Sigmoid colon (tissue), 7 donors: ENCODE data around the gene ATP5ME. TPM values are rescaled to one million over a fixed set of nuclear protein-coding genes. Genes with fewer than 3 reads are reported as not detected.
A peak's percentile ranks its signal among the peaks of the same experiment; 100 is the strongest.

ENCODE experiments used
- DNase-seq: peaks from one replicate; pipeline ENCODE4 v3.0.0-alpha.2; 2019
- H3K27ac ChIP-seq, 4 donors: fragments of 200-600 bp; sonication (generic); one replicate each; pipeline ENCODE4 v1.5.1; 2016 to 2019; ENCODE audit warnings: mild to moderate bottlenecking in 1 of 4
- H3K27me3 ChIP-seq, 3 donors: fragments of 200-600 bp; sonication (generic); one replicate each; pipeline ENCODE4 v1.5.1; 2019; ENCODE audit warnings: mild to moderate bottlenecking in 1 of 3
- H3K36me3 ChIP-seq, 4 donors: fragments of 200-600 bp; sonication (generic); one replicate each; pipeline ENCODE4 v1.5.1; 2016 to 2019
- H3K4me1 ChIP-seq, 4 donors: fragments of 200-600 bp; sonication (generic); one replicate each; pipeline ENCODE4 v1.5.1; 2017 to 2019
- H3K4me3 ChIP-seq, 4 donors: fragments of 200-600 bp; sonication (generic); one replicate each; pipeline ENCODE4 v1.5.1; 2017 to 2019; ENCODE audit warnings: mild to moderate bottlenecking in 2 of 4, moderate library complexity in 1 of 4
- H3K9me3 ChIP-seq, 4 donors: fragments of 200-600 bp in 3 of 4; sonication (generic) in 3 of 4; one replicate each; pipeline versions ENCODE4 v1.5.1 to v1.6.1; 2013 to 2019
- EP300 ChIP-seq, 4 donors: sonication (generic); formaldehyde crosslinking; IDR thresholded peaks; one replicate each; pipeline ENCODE4 v1.6.1; 2017; ENCODE audit warnings: antibody characterized with exemption in 4 of 4
- POLR2A ChIP-seq, 2 donors: fragments of 450-650 bp; IDR thresholded peaks; one replicate each; pipeline ENCODE4 v1.6.1; 2016; ENCODE audit warnings: antibody characterized with exemption in 2 of 2, mild to moderate bottlenecking in 2 of 2, moderate library complexity in 2 of 2
- POLR2AphosphoS5 ChIP-seq, 4 donors: sonication (generic); formaldehyde crosslinking; IDR thresholded peaks; one replicate each; pipeline ENCODE4 v1.6.1; 2017; ENCODE audit warnings: antibody characterized with exemption in 4 of 4
- WGBS, 2 donors: extraction: QIAGEN DNeasy Blood & Tissue Kit; methylation state at CpG; one replicate each; pipeline ENCODE4 v1.1.7; 2013; 5-methylcytosine and 5-hydroxymethylcytosine counted together
- intact Hi-C: fragments of 100-400 bp; cut with DNase I; formaldehyde crosslinking; loops from one replicate; pipeline ENCODE4 v1.15.1; 2023
- polyA plus RNA-seq, 3 donors: library from polyadenylated mRNA; stranded (reverse); fragments of 200-250 nt; gene quantifications; one replicate each; pipeline ENCODE4 v1.2.3, GENCODE V29; 2013
- total RNA-seq, 4 donors: library from RNA; depleted of rRNA; stranded (reverse); fragments of >200 nt; gene quantifications; one replicate each; pipeline ENCODE4 v1.1.0, GENCODE V29; 2016
- TF ChIP-seq, protein P1 (sequence below), 4 experiments: fragments of 450-650 bp in 3 of 4; fragments of 200-600 bp in 1 of 4; IDR thresholded peaks; one replicate each; pipeline ENCODE4 v1.5.1; 2016 to 2019; ENCODE audit warnings: antibody characterized with exemption in 4 of 4, mild to moderate bottlenecking in 3 of 4, moderate library complexity in 2 of 4
- donor health status: healthy with polysubstance abuse.
- donor health status: Bipolar disorder and iron deficiency.
- donor health status: healthy.

ATP5ME gene
- total and polyA plus RNA-seq, 7 donors, result 104 to 1,302 (median 244) TPM

DNA sequence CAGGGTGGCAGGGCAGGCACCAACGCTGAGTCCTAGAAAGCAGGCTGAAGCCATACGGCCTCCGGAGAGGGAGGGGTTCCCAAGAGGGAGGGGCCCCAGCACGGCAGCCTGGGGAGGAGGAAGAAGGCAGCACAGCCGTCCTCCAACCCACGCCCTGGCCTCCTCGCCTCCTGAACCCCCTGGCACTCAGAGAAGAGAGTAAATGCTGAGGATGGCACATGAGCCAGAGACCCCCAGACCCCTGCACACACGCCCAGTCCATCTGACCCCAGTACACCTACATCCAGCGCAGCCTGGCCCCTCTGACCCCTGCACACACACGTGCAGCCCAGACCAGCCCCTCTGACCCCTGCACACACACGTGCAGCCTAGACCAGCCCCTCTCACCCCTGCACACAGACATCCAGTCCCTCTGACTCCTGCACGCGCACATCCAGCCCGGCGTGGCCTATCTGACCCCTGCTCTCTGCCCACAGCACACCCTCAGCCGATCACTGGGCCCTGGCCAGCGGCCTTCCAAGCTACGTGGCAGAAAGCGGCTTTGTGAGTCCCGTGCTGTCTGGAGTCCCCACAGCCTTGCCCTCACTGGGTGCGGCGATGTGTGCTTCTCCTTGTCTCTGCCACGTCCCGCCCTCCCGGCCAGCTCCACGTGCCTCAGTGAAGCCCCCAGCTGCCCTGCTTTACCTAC, 18.5 kb downstream of the ATP5ME start:
- H3K27me3 ChIP-seq, result peaks cover 0 to 30% (median 10%) of the 10 kb centered on the region in 3 donors
- peak; percentile 54 for DNase-seq
- H3K27ac ChIP-seq, result no peak overlapping the region
- intact Hi-C loops, result no loop called here
- WGBS, 2 donors, result 59 to 69% methylated on average over 26 of the region's 26 CpGs
- H3K9me3 ChIP-seq, result no peaks in the 10 kb centered on the region
- no peaks in the 10 kb centered on the region for H3K36me3 ChIP-seq
- no peak overlapping the region for H3K4me3 ChIP-seq
- no peak for TF ChIP-seq EP300 (IDR thresholded peaks at IDR 0.05)
- TF ChIP-seq POLR2AphosphoS5 (IDR thresholded peaks at IDR 0.05), result no peak
- no peak for TF ChIP-seq POLR2A (IDR thresholded peaks at IDR 0.05)
- TF ChIP-seq, protein P1, sequence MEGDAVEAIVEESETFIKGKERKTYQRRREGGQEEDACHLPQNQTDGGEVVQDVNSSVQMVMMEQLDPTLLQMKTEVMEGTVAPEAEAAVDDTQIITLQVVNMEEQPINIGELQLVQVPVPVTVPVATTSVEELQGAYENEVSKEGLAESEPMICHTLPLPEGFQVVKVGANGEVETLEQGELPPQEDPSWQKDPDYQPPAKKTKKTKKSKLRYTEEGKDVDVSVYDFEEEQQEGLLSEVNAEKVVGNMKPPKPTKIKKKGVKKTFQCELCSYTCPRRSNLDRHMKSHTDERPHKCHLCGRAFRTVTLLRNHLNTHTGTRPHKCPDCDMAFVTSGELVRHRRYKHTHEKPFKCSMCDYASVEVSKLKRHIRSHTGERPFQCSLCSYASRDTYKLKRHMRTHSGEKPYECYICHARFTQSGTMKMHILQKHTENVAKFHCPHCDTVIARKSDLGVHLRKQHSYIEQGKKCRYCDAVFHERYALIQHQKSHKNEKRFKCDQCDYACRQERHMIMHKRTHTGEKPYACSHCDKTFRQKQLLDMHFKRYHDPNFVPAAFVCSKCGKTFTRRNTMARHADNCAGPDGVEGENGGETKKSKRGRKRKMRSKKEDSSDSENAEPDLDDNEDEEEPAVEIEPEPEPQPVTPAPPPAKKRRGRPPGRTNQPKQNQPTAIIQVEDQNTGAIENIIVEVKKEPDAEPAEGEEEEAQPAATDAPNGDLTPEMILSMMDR (IDR thresholded peaks at IDR 0.05), result no peak
- no peaks in the 10 kb centered on the region for H3K4me1 ChIP-seq

DNA sequence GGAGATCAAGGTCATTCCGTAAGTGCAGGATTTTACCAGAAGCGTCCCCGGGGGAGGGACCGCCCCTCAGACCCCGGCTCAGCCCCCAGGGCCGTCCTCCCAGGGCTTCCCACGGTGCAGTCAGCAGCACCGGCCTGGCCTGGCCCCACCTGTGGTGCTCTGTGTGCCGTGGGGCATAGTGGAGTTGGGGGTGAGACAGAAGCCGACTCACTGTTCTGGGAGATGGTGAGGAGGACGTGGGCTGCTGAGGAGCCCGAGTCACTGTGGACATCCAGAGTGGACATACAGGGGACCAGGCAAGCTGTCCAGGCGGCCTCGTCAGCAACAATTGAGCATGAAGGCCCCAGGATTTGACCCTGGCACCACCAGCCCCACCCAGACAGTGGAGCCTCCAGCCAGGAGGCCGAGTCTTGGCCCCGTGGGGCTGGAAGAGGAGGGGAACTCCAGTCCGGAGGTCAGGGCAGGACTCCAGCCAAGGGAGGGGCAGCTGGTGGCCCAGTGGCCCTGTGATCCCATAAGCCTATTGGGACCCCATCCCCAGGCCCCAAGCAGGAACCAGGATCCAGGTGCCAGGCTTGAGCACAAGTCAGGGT, 19.1 kb downstream of the ATP5ME start:
- no peaks in the 10 kb centered on the region for H3K4me1 ChIP-seq
- peaks cover 0 to 37% (median 16%) of the 10 kb centered on the region in 3 donors for H3K27me3 ChIP-seq
- DNase-seq, result no peak
- H3K27ac ChIP-seq, result no peak overlapping the region
- no peaks in the 10 kb centered on the region for H3K36me3 ChIP-seq
- TF ChIP-seq POLR2AphosphoS5 (IDR thresholded peaks at IDR 0.05) (no peak), POLR2A (IDR thresholded peaks at IDR 0.05) (no peak), EP300 (IDR thresholded peaks at IDR 0.05) (no peak)
- TF ChIP-seq, protein P1 (IDR thresholded peaks at IDR 0.05), result no peak
- no peak overlapping the region for H3K4me3 ChIP-seq
- H3K9me3 ChIP-seq, result no peaks in the 10 kb centered on the region
- intact Hi-C loops, result no loop called here
- 50 to 66% methylated on average over 17 of the region's 17 CpGs for WGBS, 2 donors

DNA sequence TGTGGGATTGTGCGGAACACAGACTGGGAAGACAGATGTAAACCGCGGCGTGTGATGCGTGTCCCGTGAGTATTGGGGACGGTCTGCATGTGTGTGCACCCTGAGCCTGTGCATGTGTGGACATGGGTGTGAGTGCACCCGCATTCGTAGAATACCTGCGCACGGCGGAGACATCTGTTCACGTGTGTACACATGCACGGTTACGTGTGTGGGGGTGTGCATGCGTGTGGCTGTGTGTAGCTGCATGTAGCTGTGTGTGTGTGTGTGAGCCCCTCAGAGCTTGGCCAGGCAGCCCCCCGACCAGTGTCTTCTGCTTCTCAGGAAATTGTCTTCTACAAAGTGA, 19.6 kb downstream of the ATP5ME start:
- no peak for DNase-seq
- H3K27ac ChIP-seq, result no peak overlapping the region
- intact Hi-C loops, result no loop called here
- H3K9me3 ChIP-seq, result no peaks in the 10 kb centered on the region
- no peaks in the 10 kb centered on the region for H3K36me3 ChIP-seq
- H3K4me3 ChIP-seq, result no peak overlapping the region
- 94 to 95% methylated on average over 17 of the region's 17 CpGs for WGBS, 2 donors
- TF ChIP-seq POLR2A (IDR thresholded peaks at IDR 0.05), result no peak
- TF ChIP-seq, protein P1 (IDR thresholded peaks at IDR 0.05), result no peak
- no peak for TF ChIP-seq EP300 (IDR thresholded peaks at IDR 0.05)
- no peak for TF ChIP-seq POLR2AphosphoS5 (IDR thresholded peaks at IDR 0.05)
- H3K4me1 ChIP-seq, result no peaks in the 10 kb centered on the region
- peaks cover 0 to 42% (median 21%) of the 10 kb centered on the region in 3 donors for H3K27me3 ChIP-seq

DNA sequence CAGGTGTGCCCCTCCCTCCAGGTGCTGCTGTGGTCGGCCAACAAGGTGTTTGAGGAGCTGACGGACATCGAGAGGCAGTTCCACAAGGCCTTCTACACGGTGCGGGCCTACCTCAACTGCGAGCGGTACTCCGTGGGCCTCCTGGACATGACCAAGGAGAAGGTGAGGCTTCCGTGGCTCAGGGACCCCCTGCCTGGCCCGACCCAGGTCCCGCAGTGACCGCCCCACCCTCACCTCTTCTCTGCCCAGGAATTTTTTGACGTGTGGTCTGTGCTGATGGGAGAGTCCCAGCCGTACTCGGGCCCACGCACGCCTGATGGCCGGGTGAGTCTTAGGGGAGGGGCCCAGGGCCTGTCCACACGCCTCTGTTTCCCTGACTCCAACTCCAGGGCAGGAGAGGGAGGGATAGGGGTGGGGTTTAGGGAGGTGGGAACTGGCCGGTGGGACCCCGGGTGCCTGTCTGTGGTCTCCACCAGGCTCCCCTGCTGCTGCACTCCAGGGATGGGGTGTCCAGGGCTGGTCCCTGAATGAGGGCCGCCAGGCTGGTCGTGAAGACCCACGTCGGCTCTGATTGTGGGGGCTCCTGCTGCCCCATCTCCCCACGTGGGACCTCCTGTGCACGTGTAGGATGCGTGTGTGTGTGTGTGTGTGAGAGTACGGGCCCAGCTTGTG, 20.1 kb downstream of the ATP5ME start:
- intact Hi-C loops, result no loop called here
- no peak overlapping the region for H3K27ac ChIP-seq
- H3K27me3 ChIP-seq, result peaks cover 0 to 46% (median 26%) of the 10 kb centered on the region in 3 donors
- no peak for DNase-seq
- 88% methylated on average over 29 of the region's 29 CpGs for WGBS, 2 donors
- H3K9me3 ChIP-seq, result no peaks in the 10 kb centered on the region
- TF ChIP-seq, protein P1 (IDR thresholded peaks at IDR 0.05), result no peak
- TF ChIP-seq POLR2AphosphoS5 (IDR thresholded peaks at IDR 0.05) (no peak), EP300 (IDR thresholded peaks at IDR 0.05) (no peak), POLR2A (IDR thresholded peaks at IDR 0.05) (no peak)
- no peaks in the 10 kb centered on the region for H3K4me1 ChIP-seq
- no peak overlapping the region for H3K4me3 ChIP-seq
- H3K36me3 ChIP-seq, result no peaks in the 10 kb centered on the region
